HFF-Myc (cell line): ENCODE results near the gene DDRGK1.

Source experiments
- DNase-seq: peaks from one replicate; pipeline ENCODE4 v3.0.0-alpha.2; 2011; ENCODE audit warnings: low read depth; ENCODE audit errors: extremely low read depth
- H3K4me3 ChIP-seq: replicated peaks from 2 replicates; pipeline ENCODE4 v1.5.1; 2011; ENCODE audit warnings: low read depth, mild to moderate bottlenecking, control low read depth, low read length
- CTCF ChIP-seq: IDR thresholded peaks from 2 replicates; pipeline ENCODE4 v1.5.1; 2012; ENCODE audit warnings: mild to moderate bottlenecking, low read depth, low read length, control low read depth; ENCODE audit errors: missing control alignments

Gene DDRGK1

GRCh38 chr20:3168079-3168828 lies 36.2 kb downstream of the DDRGK1 start:
- no peak overlapping the region for H3K4me3 ChIP-seq
- DNase-seq: no peak
- no peak for TF ChIP-seq CTCF

GRCh38 chr20:3167738-3168078 lies 36.8 kb downstream of the DDRGK1 start:
- no peak for DNase-seq
- no peak for TF ChIP-seq CTCF
- no peak overlapping the region for H3K4me3 ChIP-seq

GRCh38 chr20:3166913-3167342 lies 37.6 kb downstream of the DDRGK1 start:
- TF ChIP-seq CTCF: no peak
- H3K4me3 ChIP-seq: no peak overlapping the region
- no peak for DNase-seq

GRCh38 chr20:3166338-3166912 lies 38.1 kb downstream of the DDRGK1 start:
- no peak for TF ChIP-seq CTCF
- no peak overlapping the region for H3K4me3 ChIP-seq
- DNase-seq: no peak

GRCh38 chr20:3165473-3166337 lies 38.8 kb downstream of the DDRGK1 start:
- no peak for DNase-seq
- no peak for TF ChIP-seq CTCF
- H3K4me3 ChIP-seq: no peak overlapping the region

GRCh38 chr20:3164763-3165410 lies 39.6 kb downstream of the DDRGK1 start:
- no peak overlapping the region for H3K4me3 ChIP-seq
- no peak for TF ChIP-seq CTCF
- no peak for DNase-seq
